A549 (cell line): ENCODE data around the gene SDHB. TPM values are rescaled to one million over a fixed set of nuclear protein-coding genes. Genes with fewer than 3 reads are reported as not detected.

Experiments
- ATAC-seq, 2 experiments: fragments of 200-7000 bp in 1 of 2; fragments of >200 bp in 1 of 2; cut with Nextera tagmentation in 1 of 2; cut with Tn5 transposase in 1 of 2; 3 replicates each; pipeline versions ENCODE4 v1.8.0 to v1.9.1; 2018 to 2020; ENCODE audit warnings: mild to moderate bottlenecking in 1 of 2, moderate library complexity in 1 of 2
- CTCF ChIA-PET: fragments of 300-600 bp; sonication (Branson Sonifier 250); formaldehyde crosslinking; extraction: SDS; loops from one replicate; lab custom pipeline; 2021; ENCODE audit warnings: antibody characterized with exemption, inconsistent platforms; lab: Yijun Ruan, JAX
- POLR2A ChIA-PET: fragments of 350-600 bp; formaldehyde crosslinking; extraction: SDS; loops from one replicate; lab custom pipeline; 2021; ENCODE audit warnings: antibody characterized with exemption, inconsistent platforms; lab: Yijun Ruan, JAX
- DNase-seq, 2 experiments: peaks; one replicate each; pipeline versions ENCODE4 v3.0.0 to v3.0.0-alpha.2; 2011 to 2016; ENCODE audit warnings: low read depth in 1 of 2, low spot score in 1 of 2
- FAIRE-seq: peaks from 2 replicates; lab custom pipeline; 2011; peaks lifted over from hg19 to GRCh38; lab: Jason Lieb, UNC
- H3K27ac ChIP-seq, 2 experiments: fragments of >200 bp; sonication (Bioruptor Twin); formaldehyde crosslinking; 3 replicates each; pipeline ENCODE4 v1.5.1; 2016 to 2017
- H3K4me1 ChIP-seq: fragments of >200 bp; sonication (Bioruptor Twin); formaldehyde crosslinking; 3 replicates; pipeline ENCODE4 v1.6.1; 2016
- H3K4me2 ChIP-seq: fragments of >200 bp; sonication (Bioruptor Twin); formaldehyde crosslinking; 3 replicates; pipeline ENCODE4 v1.6.1; 2016
- H3K4me3 ChIP-seq: fragments of >200 bp; sonication (Bioruptor Twin); formaldehyde crosslinking; 3 replicates; pipeline ENCODE4 v1.5.1; 2016
- H3K9me3 ChIP-seq: fragments of >200 bp; sonication (Bioruptor Twin); formaldehyde crosslinking; 3 replicates; pipeline ENCODE4 v1.6.1; 2016
- CEBPB ChIP-seq, 2 experiments: fragments of >200 bp in 1 of 2; sonication (Bioruptor Twin) in 1 of 2; formaldehyde crosslinking in 1 of 2; IDR thresholded peaks; 2 replicates each; pipeline ENCODE4 v1.6.1; 2012 to 2016
- CHD2 ChIP-seq: fragments of 150-350 bp; IDR thresholded peaks from 2 replicates; pipeline ENCODE4 v1.6.1; 2014; ENCODE audit warnings: low read length; ENCODE audit not compliant: partially characterized antibody
- E2F6 ChIP-seq: IDR thresholded peaks from 2 replicates; pipeline ENCODE4 v1.6.1; 2012; ENCODE audit warnings: low read depth, borderline replicate concordance
- EP300 ChIP-seq, 2 experiments: fragments of >200 bp; sonication (Bioruptor Twin); formaldehyde crosslinking; IDR thresholded peaks; 2 replicates in 1 of 2; 3 replicates in 1 of 2; pipeline ENCODE4 v1.6.1; 2016 to 2017
- ESRRA ChIP-seq: fragments of 150-350 bp; IDR thresholded peaks from 2 replicates; pipeline ENCODE4 v1.6.1; 2014; ENCODE audit warnings: mild to moderate bottlenecking, low read length, borderline replicate concordance
- FOSL2 ChIP-seq, 2 experiments: fragments of 450-650 bp in 1 of 2; fragments of >200 bp in 1 of 2; sonication (Bioruptor Twin) in 1 of 2; formaldehyde crosslinking; IDR thresholded peaks; 2 replicates each; pipeline versions ENCODE4 v1.5.0 to v1.6.1; 2016 to 2020; ENCODE audit warnings: mild to moderate bottlenecking in 1 of 2, moderate library complexity in 1 of 2
- HES2 ChIP-seq: fragments of >200 bp; sonication (Bioruptor Twin); formaldehyde crosslinking; IDR thresholded peaks from 2 replicates; pipeline ENCODE4 v1.6.1; 2016
- HOXB13 ChIP-seq: fragments of 250-450 bp; sonication (Bioruptor Pico); IDR thresholded peaks from 2 replicates; pipeline ENCODE4 v1.5.0; 2020; ENCODE audit warnings: low read depth, mild to moderate bottlenecking, moderate library complexity
- HOXB5 ChIP-seq: fragments of 250-450 bp; sonication (Bioruptor Pico); IDR thresholded peaks from 2 replicates; pipeline ENCODE4 v1.5.0; 2020; ENCODE audit warnings: mild to moderate bottlenecking, moderate library complexity
- JUNB ChIP-seq: fragments of >200 bp; sonication (Bioruptor Twin); formaldehyde crosslinking; IDR thresholded peaks from 2 replicates; pipeline ENCODE4 v1.6.1; 2016
- KDM1A ChIP-seq: fragments of 200-600 bp; sonication (generic); IDR thresholded peaks from 2 replicates; pipeline ENCODE4 v1.6.1; 2016; ENCODE audit warnings: low read depth, mild to moderate bottlenecking
- MAFK ChIP-seq: fragments of 450-650 bp; IDR thresholded peaks from 2 replicates; pipeline ENCODE4 v1.6.1; 2014; ENCODE audit not compliant: partially characterized antibody
- MYC ChIP-seq: IDR thresholded peaks from 2 replicates; pipeline ENCODE4 v1.6.1; 2012; ENCODE audit warnings: mild to moderate bottlenecking, inconsistent platforms, low read length, improper control_type of control experiment, borderline replicate concordance
- NPAS2 ChIP-seq: fragments of 250-450 bp; sonication (Bioruptor Pico); IDR thresholded peaks from 2 replicates; pipeline ENCODE4 v1.8.0; 2022; ENCODE audit warnings: mild to moderate bottlenecking, moderate library complexity, borderline replicate concordance
- POLR2A ChIP-seq: IDR thresholded peaks from 2 replicates; pipeline ENCODE4 v1.6.1; 2012; ENCODE audit warnings: mild to moderate bottlenecking, low read length
- RARB ChIP-seq: fragments of 250-450 bp; sonication (Bioruptor Pico); IDR thresholded peaks from 2 replicates; pipeline ENCODE4 v1.8.0; 2021; ENCODE audit warnings: mild to moderate bottlenecking, moderate library complexity
- RFX5 ChIP-seq: fragments of 450-650 bp; IDR thresholded peaks from 2 replicates; pipeline ENCODE4 v1.7.1; 2014; ENCODE audit warnings: antibody characterized with exemption, mild to moderate bottlenecking, moderate library complexity
- RNF2 ChIP-seq: fragments of 200-600 bp; sonication (generic); IDR thresholded peaks from 2 replicates; pipeline ENCODE4 v1.6.1; 2016; ENCODE audit warnings: low read depth, mild to moderate bottlenecking, antibody characterized with exemption, moderate library complexity, borderline replicate concordance
- ZC3H11A ChIP-seq: fragments of 450-650 bp; IDR thresholded peaks from 2 replicates; pipeline ENCODE4 v1.6.1; 2014; ENCODE audit warnings: antibody characterized with exemption, mild to moderate bottlenecking
- ZNF302 ChIP-seq: fragments of 250-450 bp; sonication (Bioruptor Pico); IDR thresholded peaks from 2 replicates; pipeline ENCODE4 v1.9.0; 2021; ENCODE audit warnings: inconsistent platforms, mild to moderate bottlenecking, moderate library complexity
- WGBS: methylation state at CpG from one replicate; pipeline ENCODE4 v1.1.6; 2017; ENCODE audit errors: missing lambda C conversion rate; 5-methylcytosine and 5-hydroxymethylcytosine counted together
- polyA plus RNA-seq, 4 experiments: library from polyadenylated mRNA; depleted of rRNA in 3 of 4; stranded (reverse); fragments of >200 nt; fragmentation: RNase III in 1 of 4; extraction: RNeasy Plus Mini Kit Qiagen cat#74134 plus additional on column Dnase treatment in 1 of 4; gene quantifications; 2 replicates in 3 of 4; 3 replicates in 1 of 4; pipeline ENCODE4 v1.2.3, GENCODE V29; 2011 to 2017
- TF ChIP-seq, protein P1 (sequence below): IDR thresholded peaks from 2 replicates; pipeline ENCODE4 v1.6.1; 2012
- TF ChIP-seq, protein P2 (sequence below): fragments of >200 bp; sonication (Bioruptor Twin); formaldehyde crosslinking; IDR thresholded peaks from 3 replicates; pipeline ENCODE4 v1.5.1; 2016

The SDHB gene
- polyA plus RNA-seq, 2 of the 4 experiments (the other 2 are of a cell fraction) = 114 to 262 TPM

DNA sequence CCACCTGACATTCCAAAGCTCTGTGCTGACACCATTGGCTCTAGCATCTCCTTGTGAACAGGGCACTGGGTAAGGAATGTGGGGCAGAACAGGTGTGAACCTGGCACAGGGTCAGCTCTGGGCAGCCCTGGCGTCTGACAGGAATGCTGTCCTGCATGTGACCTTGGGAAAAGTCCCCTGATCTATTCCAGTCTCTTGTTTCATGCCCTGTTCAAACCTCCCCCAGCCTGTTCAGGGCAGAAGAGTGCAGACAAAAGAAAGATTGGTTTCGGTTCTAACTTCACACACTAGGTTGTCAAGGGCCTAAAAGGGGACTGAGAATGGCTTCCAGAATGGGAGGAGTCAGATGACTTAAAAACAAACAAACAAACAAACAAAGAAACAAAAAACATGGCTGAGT is 27.6 kb upstream of the SDHB start:
- Histone ChIP-seq H3K9me3 (no peaks in the 10 kb centered on the region), H3K4me3 (no peak overlapping the region)
- DNase-seq = no peak
- FAIRE-seq = no peak
- POLR2A ChIA-PET = no interaction called here
- ATAC-seq = no peak
- TF ChIP-seq NPAS2 (CRISPR knock-in tag) (no peak), FOSL2 (IDR thresholded peaks at IDR 0.05) (no peak), FOSL2 (CRISPR knock-in tag; IDR thresholded peaks at IDR 0.05) (no peak), MAFK (no peak), RARB (no peak), ZC3H11A (no peak), CEBPB (IDR thresholded peaks at IDR 0.05) (no peak), HOXB5 (CRISPR knock-in tag) (no peak), EP300 (IDR thresholded peaks at IDR 0.05) (no peak), CHD2 (no peak), JUNB (no peak), E2F6 (no peak), MYC (no peak), RNF2 (no peak)
- TF ChIP-seq, protein P1, sequence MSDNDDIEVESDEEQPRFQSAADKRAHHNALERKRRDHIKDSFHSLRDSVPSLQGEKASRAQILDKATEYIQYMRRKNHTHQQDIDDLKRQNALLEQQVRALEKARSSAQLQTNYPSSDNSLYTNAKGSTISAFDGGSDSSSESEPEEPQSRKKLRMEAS = no peak
- TF ChIP-seq, protein P2, sequence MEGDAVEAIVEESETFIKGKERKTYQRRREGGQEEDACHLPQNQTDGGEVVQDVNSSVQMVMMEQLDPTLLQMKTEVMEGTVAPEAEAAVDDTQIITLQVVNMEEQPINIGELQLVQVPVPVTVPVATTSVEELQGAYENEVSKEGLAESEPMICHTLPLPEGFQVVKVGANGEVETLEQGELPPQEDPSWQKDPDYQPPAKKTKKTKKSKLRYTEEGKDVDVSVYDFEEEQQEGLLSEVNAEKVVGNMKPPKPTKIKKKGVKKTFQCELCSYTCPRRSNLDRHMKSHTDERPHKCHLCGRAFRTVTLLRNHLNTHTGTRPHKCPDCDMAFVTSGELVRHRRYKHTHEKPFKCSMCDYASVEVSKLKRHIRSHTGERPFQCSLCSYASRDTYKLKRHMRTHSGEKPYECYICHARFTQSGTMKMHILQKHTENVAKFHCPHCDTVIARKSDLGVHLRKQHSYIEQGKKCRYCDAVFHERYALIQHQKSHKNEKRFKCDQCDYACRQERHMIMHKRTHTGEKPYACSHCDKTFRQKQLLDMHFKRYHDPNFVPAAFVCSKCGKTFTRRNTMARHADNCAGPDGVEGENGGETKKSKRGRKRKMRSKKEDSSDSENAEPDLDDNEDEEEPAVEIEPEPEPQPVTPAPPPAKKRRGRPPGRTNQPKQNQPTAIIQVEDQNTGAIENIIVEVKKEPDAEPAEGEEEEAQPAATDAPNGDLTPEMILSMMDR = no peak
- TF ChIP-seq, all 56 proteins: peak for 0
- WGBS = 56% methylated on average over 2 of the region's 2 CpGs
- no peak overlapping the region for H3K4me2 ChIP-seq
- CTCF ChIA-PET = interaction anchor here (1.7 to 1.8 kb wide), 2 partner anchors 21 to 44 kb away, joined by 4 to 7 read pairs; no protein-coding TSS in a partner anchor
- H3K27ac ChIP-seq = no peak overlapping the region
- H3K4me1 ChIP-seq = no peaks in the 10 kb centered on the region

DNA sequence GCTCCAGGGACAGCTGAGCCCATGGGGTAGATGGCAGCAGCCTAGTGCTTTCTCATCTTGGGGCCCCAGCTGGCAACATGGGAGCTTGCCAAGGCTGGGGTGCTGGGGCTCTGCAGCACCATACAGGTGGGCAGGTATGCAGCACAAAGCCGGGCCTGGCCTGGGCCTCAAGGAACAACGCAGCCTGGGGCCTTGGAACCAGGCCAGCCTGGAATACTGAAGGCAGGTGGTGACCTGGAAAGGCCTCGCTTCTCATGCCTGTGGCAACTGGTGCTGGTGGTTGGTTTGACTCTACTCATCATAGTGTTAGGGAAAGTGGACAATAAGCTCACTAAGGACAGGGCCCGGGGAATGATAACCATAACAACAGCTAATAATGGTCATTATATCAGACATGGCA is 27.0 kb upstream of the SDHB start:
- ChIA-PET POLR2A (no interaction called here), CTCF (interaction anchor here (1.7 to 1.8 kb wide), 2 partner anchors 21 to 45 kb away, joined by 4 to 7 read pairs; no protein-coding TSS in a partner anchor)
- FAIRE-seq (no peak), ATAC-seq (no peak), DNase-seq (no peak)
- Histone ChIP-seq H3K27ac (no peak overlapping the region), H3K9me3 (no peaks in the 10 kb centered on the region), H3K4me1 (no peaks in the 10 kb centered on the region), H3K4me3 (no peak overlapping the region), H3K4me2 (no peak overlapping the region)
- WGBS = 85% methylated on average over 2 of the region's 4 CpGs
- TF ChIP-seq RFX5 (no peak), KDM1A (no peak), POLR2A (no peak), HOXB13 (CRISPR knock-in tag) (no peak), CEBPB (IDR thresholded peaks at IDR 0.05) (no peak), ZNF302 (no peak), HES2 (no peak), ESRRA (no peak)
- TF ChIP-seq, protein P1 = no peak
